T-helper 17 cell (primary cell): ENCODE results near the gene GLS. TPM values are rescaled to one million over a fixed set of nuclear protein-coding genes. Genes with fewer than 3 reads are reported as not detected.
"Not testable (repeated sequence)": the region's sequence is repeated elsewhere in the genome, so short reads cannot be mapped to it uniquely, and the experiment has no call there.

Source experiments
- ATAC-seq: fragments of 150-1000 bp; cut with Tn5 transposase; 2 replicates; pipeline ENCODE4 v1.10.0; 2021; ENCODE audit warnings: mild to moderate bottlenecking, moderate library complexity
- DNase-seq, 3 donors: peaks; one replicate each; pipeline versions ENCODE4 v3.0.0 to v3.0.0-alpha.2; 2020 to 2021
- H3K9me3 ChIP-seq: one replicate; pipeline ENCODE4 v1.7.0; 2013; ENCODE audit warnings: low read length, mild to moderate bottlenecking; ENCODE audit not compliant: control insufficient read depth, poor library complexity, severe bottlenecking
- H3K27ac Mint-ChIP-seq: one replicate; pipeline ENCODE4 v1.8.0; 2022; ENCODE audit warnings: mild to moderate bottlenecking, moderate library complexity, mixed read lengths
- H3K27me3 Mint-ChIP-seq: one replicate; pipeline ENCODE4 v1.8.0; 2022; ENCODE audit warnings: mixed read lengths
- H3K36me3 Mint-ChIP-seq: one replicate; pipeline ENCODE4 v1.8.0; 2022; ENCODE audit warnings: low read depth, mixed read lengths
- H3K4me1 Mint-ChIP-seq: one replicate; pipeline ENCODE4 v1.8.0; 2022; ENCODE audit warnings: mild to moderate bottlenecking, mixed read lengths
- H3K4me3 Mint-ChIP-seq: one replicate; pipeline ENCODE4 v1.8.0; 2022; ENCODE audit warnings: mild to moderate bottlenecking, moderate library complexity, mixed read lengths
- total RNA-seq, 4 donors: library from RNA in 2 of 4; stranded (reverse) in 2 of 4; gene quantifications; one replicate each; pipeline ENCODE4 v1.2.3 and lab custom pipeline; 2022 to 2026

GLS gene
- total RNA-seq, 2 donors from 2014 or later: 264 to 292 TPM

DNA sequence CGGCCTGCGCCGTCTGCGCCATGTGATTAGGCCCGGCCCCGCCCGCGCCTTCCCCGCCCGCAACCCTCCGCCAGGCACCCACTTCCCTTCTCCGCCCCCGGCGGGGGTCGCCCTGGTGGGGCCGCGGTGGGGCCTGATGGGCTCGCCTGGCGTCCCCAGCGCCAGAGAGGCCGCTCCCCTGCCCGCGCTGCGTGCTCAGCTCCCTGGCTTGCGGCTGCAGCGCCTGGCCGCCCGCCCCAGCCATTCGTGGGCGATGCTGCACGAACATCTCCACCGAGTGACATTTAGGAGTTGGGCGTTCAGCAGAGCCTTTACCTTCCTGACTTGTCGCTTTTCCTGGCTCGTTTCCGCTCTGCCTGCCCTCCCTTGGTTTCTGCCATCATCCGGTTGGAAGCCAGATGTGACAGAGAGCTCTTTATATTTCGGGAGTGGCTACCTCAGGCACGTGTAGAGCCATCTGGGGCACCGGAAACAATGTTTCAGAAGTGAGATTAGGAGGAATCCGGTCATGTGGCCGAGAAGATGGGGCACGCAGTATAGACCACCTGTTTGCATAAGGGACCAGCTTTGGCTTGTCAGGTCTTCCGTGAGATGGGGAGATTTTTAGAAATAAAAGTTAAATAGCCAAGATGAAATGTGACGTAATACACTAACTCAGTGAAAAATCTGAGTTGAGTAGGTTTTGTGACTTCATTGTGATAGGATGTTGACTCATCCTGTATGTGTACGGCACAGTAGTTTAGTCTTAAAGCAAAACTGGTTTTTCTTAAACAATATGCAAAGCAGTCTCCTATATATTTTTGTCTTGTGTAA, 1.2 kb downstream of the GLS start:
- Mint-ChIP-seq H3K27me3 (no peaks in the 10 kb centered on the region), H3K36me3 (peaks cover 7% of the 10 kb centered on the region), H3K4me1 (peaks cover 37% of the 10 kb centered on the region), H3K27ac (peak overlapping the region; percentile 98), H3K4me3 (peak overlapping the region; percentile 98)
- ATAC-seq (peak; percentile 65), DNase-seq (peak; percentile 49 to 70 (median 57))
- no peaks in the 10 kb centered on the region for H3K9me3 ChIP-seq

DNA sequence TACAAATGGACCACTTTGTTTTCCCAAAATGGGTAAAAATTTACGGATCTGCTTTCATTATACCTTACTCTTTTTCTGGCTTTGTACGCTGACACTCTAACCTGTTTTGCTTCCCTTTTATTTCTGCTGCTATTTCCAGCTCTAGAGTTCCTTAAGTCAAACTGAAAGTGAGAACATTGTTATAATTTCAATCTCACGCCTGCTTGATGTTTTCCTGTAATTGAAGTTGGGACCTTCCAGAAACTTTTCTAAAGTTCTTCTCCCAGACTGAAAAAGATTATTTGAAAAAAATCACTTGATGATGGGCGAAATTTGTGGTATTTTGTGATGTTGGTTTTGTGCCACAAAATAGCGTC, 1.8 kb downstream of the GLS start:
- Mint-ChIP-seq H3K4me1 (peaks cover 37% of the 10 kb centered on the region), H3K36me3 (peaks cover 7% of the 10 kb centered on the region), H3K27ac (peak overlapping the region; percentile 98), H3K4me3 (peak overlapping the region; percentile 98), H3K27me3 (no peaks in the 10 kb centered on the region)
- ATAC-seq: no peak
- DNase-seq: no peak
- no peaks in the 10 kb centered on the region for H3K9me3 ChIP-seq

DNA sequence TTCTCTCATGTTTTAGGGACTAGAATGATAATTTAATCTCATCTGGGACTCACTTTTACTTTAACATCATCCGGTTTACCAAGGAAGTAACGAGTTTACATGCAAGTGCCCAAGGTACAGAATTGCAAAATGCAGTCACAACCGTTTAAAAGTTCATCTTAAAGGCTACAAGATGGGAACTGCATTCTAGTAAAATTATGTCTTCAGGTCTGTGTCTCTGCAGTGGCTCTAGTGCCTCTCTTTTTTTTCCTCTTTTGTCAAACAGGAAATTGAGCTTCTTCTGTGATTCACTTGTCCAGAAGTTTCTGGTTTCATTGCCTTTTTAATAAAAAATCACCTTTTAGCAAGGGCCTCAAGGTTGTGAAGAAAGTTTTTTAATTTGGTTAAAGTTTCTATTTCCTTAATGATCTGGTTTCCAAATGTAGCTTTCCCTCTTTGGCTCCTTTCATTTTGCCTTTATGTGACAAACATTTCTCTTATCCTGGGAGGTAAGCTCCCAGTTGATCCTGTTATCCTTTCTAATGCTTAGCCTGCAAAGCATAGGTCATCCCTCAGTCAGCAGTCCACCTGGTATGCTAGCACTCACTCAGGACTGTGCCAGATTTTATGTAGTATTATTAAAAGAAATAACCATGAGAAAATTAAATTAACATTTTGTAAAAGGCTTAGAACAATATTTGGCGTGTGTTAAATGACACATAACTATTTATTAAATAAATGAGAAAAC, 2.4 kb downstream of the GLS start:
- Mint-ChIP-seq H3K4me1 (peaks cover 39% of the 10 kb centered on the region), H3K27ac (peak overlapping the region; percentile 98), H3K4me3 (peak overlapping the region; percentile 98), H3K36me3 (peaks cover 7% of the 10 kb centered on the region), H3K27me3 (no peaks in the 10 kb centered on the region)
- no peak for ATAC-seq
- H3K9me3 ChIP-seq: no peaks in the 10 kb centered on the region
- DNase-seq: no peak

- DNase-seq, H3K9me3 ChIP-seq, H3K27me3 Mint-ChIP-seq, H3K36me3 Mint-ChIP-seq, ATAC-seq: not testable (repeated sequence)
- peaks cover 55% of the 10 kb centered on the region for H3K4me1 Mint-ChIP-seq
- peak overlapping the region; percentile 31 for H3K4me3 Mint-ChIP-seq
- H3K27ac Mint-ChIP-seq: peak overlapping the region; percentile 88
These were observed 5.2 kb downstream of the GLS start for GRCh38 chr2:190885844-190886243.

- peak overlapping the region; percentile 70 for H3K27ac Mint-ChIP-seq
- H3K4me3 Mint-ChIP-seq: no peak overlapping the region
- DNase-seq (no peak), ATAC-seq (no peak)
- peaks cover 59% of the 10 kb centered on the region for H3K4me1 Mint-ChIP-seq
- no peaks in the 10 kb centered on the region for H3K9me3 ChIP-seq
- no peaks in the 10 kb centered on the region for H3K27me3 Mint-ChIP-seq
- H3K36me3 Mint-ChIP-seq: peaks cover 8% of the 10 kb centered on the region
These were observed 6.5 kb downstream of the GLS start for GRCh38 chr2:190887089-190887488.

DNA sequence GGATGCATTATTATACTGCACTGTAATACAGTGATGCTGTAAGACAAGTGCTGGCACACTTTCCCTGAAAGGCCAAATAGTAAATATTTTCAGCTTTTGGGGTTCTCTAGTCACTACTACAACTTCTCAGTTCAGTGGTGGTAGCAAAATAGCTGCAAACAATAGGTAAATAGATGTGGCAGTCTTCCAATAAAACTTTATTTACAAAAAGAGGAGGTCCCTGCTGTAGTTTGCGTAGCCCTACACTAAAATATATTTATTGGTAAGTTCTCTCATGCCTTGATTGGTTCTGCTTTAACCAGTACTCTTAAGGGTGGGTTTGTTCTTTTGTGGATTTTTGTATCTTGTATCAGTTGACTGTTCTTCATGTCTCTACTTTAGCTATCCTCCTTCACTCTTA, 7.8 kb downstream of the GLS start:
- no peaks in the 10 kb centered on the region for H3K9me3 ChIP-seq
- DNase-seq (no peak), ATAC-seq (no peak)
- Mint-ChIP-seq H3K36me3 (peaks cover 8% of the 10 kb centered on the region), H3K27me3 (no peaks in the 10 kb centered on the region), H3K4me1 (peaks cover 53% of the 10 kb centered on the region), H3K4me3 (peak overlapping the region; percentile 63), H3K27ac (peak overlapping the region; percentile 83)

GRCh38 chr2:190889175-190889943, 8.7 kb downstream of the GLS start:
- H3K4me1 Mint-ChIP-seq: peaks cover 51% of the 10 kb centered on the region
- DNase-seq (no peak), ATAC-seq (no peak)
- H3K27ac Mint-ChIP-seq: peak overlapping the region; percentile 83
- H3K4me3 Mint-ChIP-seq: peak overlapping the region; percentile 28
- peaks cover 4% of the 10 kb centered on the region for H3K36me3 Mint-ChIP-seq
- no peaks in the 10 kb centered on the region for H3K27me3 Mint-ChIP-seq
- H3K9me3 ChIP-seq: no peaks in the 10 kb centered on the region

DNA sequence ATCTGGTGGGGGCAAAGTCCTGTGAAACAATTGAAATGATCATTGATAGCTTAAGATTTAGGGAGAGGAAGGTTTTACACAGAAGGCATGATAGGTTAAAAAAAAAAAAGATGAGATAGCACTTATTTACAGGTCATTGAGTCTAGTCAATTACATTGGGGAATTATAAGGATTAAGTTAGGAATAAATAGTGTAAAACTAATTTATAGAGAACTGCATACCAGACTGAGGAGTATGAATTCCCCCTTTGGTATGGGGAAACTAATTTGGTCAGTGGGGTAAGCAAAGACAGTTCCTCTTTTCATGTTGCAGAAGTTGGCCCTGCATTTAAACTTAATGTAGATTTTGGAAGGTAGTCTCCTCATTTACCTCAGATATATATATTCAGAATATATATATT, 10.8 kb downstream of the GLS start:
- Mint-ChIP-seq H3K27ac (peak overlapping the region; percentile 82), H3K4me3 (peak overlapping the region; percentile 36), H3K4me1 (peaks cover 42% of the 10 kb centered on the region), H3K36me3 (peaks cover 5% of the 10 kb centered on the region), H3K27me3 (no peaks in the 10 kb centered on the region)
- ATAC-seq (peak; percentile 34), DNase-seq (no peak)
- no peaks in the 10 kb centered on the region for H3K9me3 ChIP-seq

DNA sequence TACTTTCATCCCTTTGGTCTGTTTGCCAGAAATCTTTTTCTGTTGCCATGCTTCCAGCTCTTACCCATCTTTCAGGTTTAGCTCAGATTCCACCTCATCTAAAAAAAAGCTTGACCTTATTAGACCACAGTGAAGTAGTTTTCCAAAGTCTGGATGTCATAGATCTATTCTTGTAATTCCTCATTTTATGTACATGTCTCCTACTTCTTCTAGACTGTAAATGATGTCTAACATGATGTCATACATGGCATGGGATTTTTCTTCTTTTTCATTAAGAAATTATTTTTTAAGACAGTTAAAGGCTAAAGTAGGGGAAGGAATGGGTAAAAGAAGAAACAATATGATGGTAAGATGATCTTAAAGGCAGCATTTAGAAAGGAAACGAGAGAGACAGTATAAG, 11.3 kb downstream of the GLS start:
- no peaks in the 10 kb centered on the region for H3K9me3 ChIP-seq
- Mint-ChIP-seq H3K27ac (peak overlapping the region; percentile 82), H3K4me3 (no peak overlapping the region), H3K36me3 (peaks cover 8% of the 10 kb centered on the region), H3K4me1 (peaks cover 45% of the 10 kb centered on the region), H3K27me3 (no peaks in the 10 kb centered on the region)
- DNase-seq (no peak), ATAC-seq (no peak)

DNA sequence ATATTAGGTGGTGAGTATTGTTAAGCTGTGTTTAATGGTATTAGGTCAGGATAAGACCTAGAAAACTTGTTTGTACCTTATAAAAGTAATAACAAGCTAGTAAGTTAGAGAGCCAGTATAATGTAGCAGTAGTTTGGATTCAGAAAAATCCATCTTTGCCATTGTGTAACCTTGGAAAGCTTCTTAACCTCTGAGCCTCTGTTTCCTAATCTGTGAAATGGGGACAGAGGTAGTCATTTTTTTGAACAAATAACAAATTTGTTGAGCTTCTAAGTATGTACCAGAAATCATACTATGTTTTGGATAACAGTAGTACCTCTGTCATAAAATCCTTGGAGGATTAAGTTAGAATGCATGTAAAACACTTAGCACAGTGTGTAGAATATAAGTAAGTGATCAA, 12.5 kb downstream of the GLS start:
- peaks cover 8% of the 10 kb centered on the region for H3K36me3 Mint-ChIP-seq
- H3K27me3 Mint-ChIP-seq: no peaks in the 10 kb centered on the region
- ATAC-seq (no peak), DNase-seq (no peak)
- no peaks in the 10 kb centered on the region for H3K9me3 ChIP-seq
- H3K4me1 Mint-ChIP-seq: peaks cover 42% of the 10 kb centered on the region
- peak overlapping the region; percentile 29 for H3K27ac Mint-ChIP-seq
- H3K4me3 Mint-ChIP-seq: no peak overlapping the region

DNA sequence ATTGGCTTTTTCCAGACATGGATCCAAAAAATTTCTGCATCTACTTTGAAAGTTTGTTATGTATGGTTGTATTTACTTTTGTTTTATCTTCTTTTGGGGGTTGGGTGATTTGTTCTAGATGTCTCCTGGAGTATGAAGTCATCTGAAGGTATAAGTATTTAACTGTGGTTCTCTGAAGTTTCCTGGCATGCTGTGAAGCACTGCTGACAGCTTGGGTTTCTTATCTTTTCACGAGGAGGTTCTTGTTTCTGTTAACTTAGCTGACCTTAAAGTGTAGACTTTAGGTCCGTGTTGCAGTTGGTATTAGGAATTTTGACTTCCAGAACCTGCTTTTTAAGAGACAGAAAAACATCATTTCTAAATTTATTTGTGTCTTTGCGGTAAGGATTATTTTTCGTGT, 15.9 kb downstream of the GLS start:
- Mint-ChIP-seq H3K27ac (no peak overlapping the region), H3K36me3 (peaks cover 5% of the 10 kb centered on the region), H3K4me3 (no peak overlapping the region), H3K27me3 (no peaks in the 10 kb centered on the region), H3K4me1 (peaks cover 22% of the 10 kb centered on the region)
- DNase-seq: no peak
- no peaks in the 10 kb centered on the region for H3K9me3 ChIP-seq
- no peak for ATAC-seq

GRCh38 chr2:190903693-190904450, 23.3 kb downstream of the GLS start:
- no peak overlapping the region for H3K4me3 Mint-ChIP-seq
- no peaks in the 10 kb centered on the region for H3K9me3 ChIP-seq
- H3K27me3 Mint-ChIP-seq: no peaks in the 10 kb centered on the region
- H3K27ac Mint-ChIP-seq: no peak overlapping the region
- ATAC-seq: no peak
- H3K36me3 Mint-ChIP-seq: peaks cover 2% of the 10 kb centered on the region
- peaks cover 7% of the 10 kb centered on the region for H3K4me1 Mint-ChIP-seq
- DNase-seq: no peak
